Small intestine (tissue), 7 donors: ENCODE data around the gene SP100. TPM values are rescaled to one million over a fixed set of nuclear protein-coding genes. Genes with fewer than 3 reads are reported as not detected.
"Not testable (repeated sequence)": the region's sequence is repeated elsewhere in the genome, so short reads cannot be mapped to it uniquely, and the experiment has no call there.

Source experiments
- DNase-seq, 2 donors: peaks; one replicate each; pipeline versions ENCODE4 v3.0.0 to v3.0.0-alpha.2; 2013
- FAIRE-seq: peaks from 2 replicates; lab custom pipeline; 2012; peaks lifted over from hg19 to GRCh38; lab: Jason Lieb, UNC
- H3K27ac ChIP-seq, 3 donors: one replicate each; pipeline ENCODE4 v1.5.1; 2013; ENCODE audit warnings: low read length in 2 of 3, mild to moderate bottlenecking in 2 of 3, control low read depth in 1 of 3, inconsistent platforms in 1 of 3, low read depth in 1 of 3, moderate library complexity in 1 of 3
- H3K27me3 ChIP-seq, 3 donors: one replicate each; pipeline ENCODE4 v1.6.1; 2013; ENCODE audit warnings: low read length in 3 of 3, inconsistent platforms in 1 of 3; ENCODE audit not compliant: control insufficient read depth in 3 of 3, insufficient read depth in 3 of 3
- H3K36me3 ChIP-seq, 3 donors: one replicate each; pipeline ENCODE4 v1.6.1; 2013; ENCODE audit warnings: low read length in 3 of 3, inconsistent platforms in 1 of 3, low read depth in 1 of 3, mild to moderate bottlenecking in 1 of 3, moderate library complexity in 1 of 3; ENCODE audit not compliant: control insufficient read depth in 3 of 3, insufficient read depth in 2 of 3
- H3K4me1 ChIP-seq, 3 donors: one replicate each; pipeline ENCODE4 v1.6.1; 2013; ENCODE audit warnings: low read length in 2 of 3, inconsistent platforms in 1 of 3, low read depth in 1 of 3, mild to moderate bottlenecking in 1 of 3, moderate library complexity in 1 of 3; ENCODE audit not compliant: control insufficient read depth in 3 of 3, insufficient read depth in 2 of 3
- H3K4me3 ChIP-seq, 3 donors: one replicate each; pipeline ENCODE4 v1.5.1; 2013; ENCODE audit warnings: low read length in 3 of 3, control low read depth in 1 of 3, inconsistent platforms in 1 of 3, low read depth in 1 of 3, mild to moderate bottlenecking in 1 of 3, moderate library complexity in 1 of 3
- H3K9me3 ChIP-seq, 2 donors: one replicate each; pipeline ENCODE4 v1.6.1; 2013; ENCODE audit warnings: low read depth in 1 of 2, low read length in 1 of 2; ENCODE audit not compliant: control insufficient read depth in 2 of 2, insufficient read depth in 1 of 2
- WGBS, 3 donors: extraction: QIAGEN DNeasy Blood & Tissue Kit; methylation state at CpG; one replicate each; pipeline ENCODE4 v1.1.7; 2013; 5-methylcytosine and 5-hydroxymethylcytosine counted together
- polyA plus RNA-seq, 4 donors: library from polyadenylated mRNA; stranded (reverse) in 3 of 4; unstranded in 1 of 4; fragments of 200-250 nt in 3 of 4; fragments of 120-200 nt in 1 of 4; gene quantifications; one replicate each; pipeline versions ENCODE4 v1.2.1 to v1.2.3, GENCODE V29; 2013
- donor health status: healthy with polysubstance abuse.
- donor health status: control.
- donor health status: control.
- donor health status: Bipolar disorder and iron deficiency.
- donor health status: healthy.

The SP100 gene
- polyA plus RNA-seq, 4 donors: 38.7 to 55.4 (median 46.9) TPM

- Histone ChIP-seq H3K36me3 (peaks cover 0 to 6% (median 2%) of the 10 kb centered on the region in 3 donors), H3K27ac (peak overlapping the region; percentile 41 to 82 (median 66)), H3K9me3 (peaks cover 0 to 4% of the 10 kb centered on the region in 2 donors), H3K4me1 (peaks cover 0 to 7% (median 6%) of the 10 kb centered on the region in 3 donors), H3K4me3 (no peak overlapping the region), H3K27me3 (no peaks in the 10 kb centered on the region)
- FAIRE-seq (no peak), DNase-seq (peak; percentile 71 to 76)
- 63 to 75% (median 70%) methylated on average over 3 of the region's 3 CpGs for WGBS, 3 donors
Observed at GRCh38 chr2:230423851-230424458, 8.0 kb downstream of the SP100 start.

DNA sequence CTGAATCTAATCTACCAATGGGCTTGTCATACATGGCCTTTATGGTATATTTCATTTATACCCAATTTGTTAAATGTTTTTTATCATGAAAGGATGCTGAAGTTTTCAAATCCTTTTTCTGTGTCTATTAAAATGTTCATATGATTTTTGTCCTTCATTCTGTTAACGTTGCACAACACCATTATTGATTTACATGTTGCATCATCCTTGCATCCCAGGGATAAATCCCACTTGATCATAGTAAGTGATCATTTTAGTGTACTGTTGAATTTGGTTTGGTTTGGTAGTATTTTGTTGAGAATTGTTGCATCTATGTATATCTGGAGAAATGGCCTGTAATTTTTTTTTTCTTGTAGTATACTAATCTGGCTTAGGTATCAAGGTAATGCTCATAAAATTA is 9.4 kb downstream of the SP100 start:
- FAIRE-seq (no peak), DNase-seq (no peak)
- Histone ChIP-seq H3K36me3 (peaks cover 0 to 11% (median 8%) of the 10 kb centered on the region in 3 donors), H3K27me3 (no peaks in the 10 kb centered on the region), H3K4me1 (peaks cover 0 to 7% (median 3%) of the 10 kb centered on the region in 3 donors), H3K9me3 (peaks cover 0 to 14% of the 10 kb centered on the region in 2 donors), H3K4me3 (no peak overlapping the region), H3K27ac (no peak overlapping the region)
- 63 to 75% (median 71%) methylated on average over 1 of the region's 1 CpG for WGBS, 3 donors

DNA sequence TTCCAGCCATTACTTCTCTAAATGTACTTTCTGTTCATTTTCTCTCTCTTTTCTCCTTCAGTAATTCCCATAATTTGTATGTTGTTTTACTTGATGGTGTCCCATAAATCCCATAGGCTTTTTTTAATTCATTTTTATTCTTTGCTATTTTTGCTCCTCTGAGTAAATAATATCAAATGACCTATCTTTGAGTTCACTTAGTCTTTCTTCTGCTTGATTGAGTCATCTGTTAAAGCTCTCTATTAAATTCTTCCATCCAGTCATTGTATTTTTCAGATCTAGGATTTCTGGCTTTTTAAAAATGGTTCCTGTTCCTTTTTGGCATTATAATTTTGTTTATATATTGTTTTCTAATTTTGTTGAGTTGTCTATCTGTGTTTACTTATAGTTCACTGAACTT is 13.5 kb downstream of the SP100 start:
- Histone ChIP-seq H3K27ac (no peak overlapping the region), H3K4me3 (no peak overlapping the region), H3K4me1 (peaks cover 0 to 2% (median 0%) of the 10 kb centered on the region in 3 donors), H3K36me3 (peaks cover 0 to 16% (median 7%) of the 10 kb centered on the region in 3 donors), H3K9me3 (peaks cover 0 to 21% of the 10 kb centered on the region in 2 donors), H3K27me3 (no peaks in the 10 kb centered on the region)
- FAIRE-seq (no peak), DNase-seq (no peak)

GRCh38 chr2:230430957-230431910 is 15.2 kb downstream of the SP100 start:
- H3K27ac ChIP-seq: peak overlapping the region in 2 of 3 donors; percentile 3 to 5
- H3K9me3 ChIP-seq: peaks cover 2 to 25% of the 10 kb centered on the region in 2 donors
- 79 to 86% (median 81%) methylated on average over 1 of the region's 1 CpG for WGBS, 3 donors
- no peak overlapping the region for H3K4me3 ChIP-seq
- DNase-seq (no peak), FAIRE-seq (no peak)
- no peaks in the 10 kb centered on the region for H3K27me3 ChIP-seq
- H3K4me1 ChIP-seq: no peaks in the 10 kb centered on the region
- peaks cover 0 to 16% (median 7%) of the 10 kb centered on the region in 3 donors for H3K36me3 ChIP-seq

GRCh38 chr2:230434677-230435324 is 18.8 kb downstream of the SP100 start:
- WGBS, 3 donors: 70 to 91% (median 80%) methylated on average over 4 of the region's 4 CpGs
- FAIRE-seq: no peak

GRCh38 chr2:230435431-230435830 is 19.4 kb downstream of the SP100 start:
- no peak overlapping the region for H3K4me3 ChIP-seq
- no peaks in the 10 kb centered on the region for H3K27me3 ChIP-seq
- peaks cover 2 to 15% of the 10 kb centered on the region in 2 donors for H3K9me3 ChIP-seq
- H3K36me3 ChIP-seq: peaks cover 0 to 10% (median 0%) of the 10 kb centered on the region in 3 donors
- 93 to 97% (median 96%) methylated on average over 2 of the region's 2 CpGs for WGBS, 3 donors
- H3K27ac ChIP-seq: no peak overlapping the region
- no peak for FAIRE-seq
- no peak for DNase-seq
- no peaks in the 10 kb centered on the region for H3K4me1 ChIP-seq

More at GRCh38 chr2:230434677-230435324, 18.8 kb downstream of the SP100 start:
- H3K27me3 ChIP-seq: no peaks in the 10 kb centered on the region
- DNase-seq: no peak
- H3K36me3 ChIP-seq: peaks cover 0 to 16% (median 3%) of the 10 kb centered on the region in 3 donors
- H3K27ac ChIP-seq: peak overlapping the region in 1 of 3 donors; percentile 28
- no peak overlapping the region for H3K4me3 ChIP-seq
- H3K4me1 ChIP-seq: no peaks in the 10 kb centered on the region
- peaks cover 2 to 20% of the 10 kb centered on the region in 2 donors for H3K9me3 ChIP-seq

DNA sequence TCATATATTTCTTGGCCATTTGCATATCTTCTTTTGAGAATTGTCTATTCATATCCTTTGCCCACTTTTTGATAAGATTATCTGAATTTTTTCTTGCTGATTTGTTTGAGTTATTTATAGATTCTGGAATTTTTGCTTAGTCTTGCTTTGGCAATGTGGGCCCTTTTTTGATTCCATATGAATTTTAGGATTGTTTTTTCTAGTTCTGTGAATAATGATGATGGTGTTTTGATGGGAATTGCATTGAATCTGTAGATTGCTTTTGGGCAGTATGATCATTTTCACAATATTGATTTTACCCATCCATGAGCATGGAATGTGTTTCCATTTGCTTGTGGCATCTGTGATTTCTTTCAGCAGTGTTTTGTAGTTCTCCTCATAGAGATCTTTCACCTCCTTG is 23.1 kb downstream of the SP100 start:
- H3K27me3 ChIP-seq, H3K27ac ChIP-seq, H3K4me3 ChIP-seq, DNase-seq, H3K36me3 ChIP-seq, H3K4me1 ChIP-seq, H3K9me3 ChIP-seq: not testable (repeated sequence)
- peak; percentile 47 for FAIRE-seq

GRCh38 chr2:230439590-230439989 is 23.6 kb downstream of the SP100 start:
- H3K27me3 ChIP-seq: no peaks in the 10 kb centered on the region
- DNase-seq: no peak
- no peak overlapping the region for H3K27ac ChIP-seq
- FAIRE-seq: peak; percentile 93
- no peaks in the 10 kb centered on the region for H3K4me1 ChIP-seq
- H3K36me3 ChIP-seq: peaks cover 2 to 11% (median 9%) of the 10 kb centered on the region in 3 donors
- no peak overlapping the region for H3K4me3 ChIP-seq
- H3K9me3 ChIP-seq: peaks cover 2 to 7% of the 10 kb centered on the region in 2 donors
- WGBS, 3 donors: 23 to 41% (median 39%) methylated on average over 2 of the region's 2 CpGs
